Measurements from ENCODE around the gene SLC6A6.

DNA sequence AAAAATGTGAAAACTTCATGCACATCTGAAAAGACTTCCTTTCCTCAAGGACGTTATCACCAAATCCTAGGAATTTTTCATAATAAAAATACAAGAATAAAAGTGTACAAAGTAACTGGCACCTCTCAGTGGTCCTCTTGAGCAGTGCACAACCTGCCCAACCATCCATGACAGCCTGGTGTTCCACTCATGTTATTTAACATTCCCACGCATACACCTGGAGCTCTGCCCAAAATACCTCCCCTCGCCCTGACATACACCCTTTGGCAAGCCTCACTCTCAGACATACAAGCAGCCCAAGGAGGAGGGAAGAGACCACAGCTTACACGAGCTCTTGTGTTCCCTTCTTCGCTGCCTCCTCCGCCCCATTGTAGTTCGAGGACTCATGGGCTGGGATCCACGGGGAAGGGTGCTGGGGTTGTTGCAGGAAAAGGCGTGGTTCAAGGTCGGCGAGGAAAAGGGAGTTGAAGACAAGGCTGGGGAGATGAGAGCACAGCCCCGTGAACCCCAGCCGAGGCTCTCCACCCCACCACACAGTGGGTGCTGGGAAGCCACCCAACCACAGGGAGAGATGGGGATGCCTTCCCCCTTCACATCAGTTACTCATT lies 114.4 kb downstream of the SLC6A6 start:
- TF ChIP-seq, protein P1, sequence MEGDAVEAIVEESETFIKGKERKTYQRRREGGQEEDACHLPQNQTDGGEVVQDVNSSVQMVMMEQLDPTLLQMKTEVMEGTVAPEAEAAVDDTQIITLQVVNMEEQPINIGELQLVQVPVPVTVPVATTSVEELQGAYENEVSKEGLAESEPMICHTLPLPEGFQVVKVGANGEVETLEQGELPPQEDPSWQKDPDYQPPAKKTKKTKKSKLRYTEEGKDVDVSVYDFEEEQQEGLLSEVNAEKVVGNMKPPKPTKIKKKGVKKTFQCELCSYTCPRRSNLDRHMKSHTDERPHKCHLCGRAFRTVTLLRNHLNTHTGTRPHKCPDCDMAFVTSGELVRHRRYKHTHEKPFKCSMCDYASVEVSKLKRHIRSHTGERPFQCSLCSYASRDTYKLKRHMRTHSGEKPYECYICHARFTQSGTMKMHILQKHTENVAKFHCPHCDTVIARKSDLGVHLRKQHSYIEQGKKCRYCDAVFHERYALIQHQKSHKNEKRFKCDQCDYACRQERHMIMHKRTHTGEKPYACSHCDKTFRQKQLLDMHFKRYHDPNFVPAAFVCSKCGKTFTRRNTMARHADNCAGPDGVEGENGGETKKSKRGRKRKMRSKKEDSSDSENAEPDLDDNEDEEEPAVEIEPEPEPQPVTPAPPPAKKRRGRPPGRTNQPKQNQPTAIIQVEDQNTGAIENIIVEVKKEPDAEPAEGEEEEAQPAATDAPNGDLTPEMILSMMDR (conservative IDR thresholded peaks at IDR 0.05 in 1 of 2, IDR thresholded peaks at IDR 0.05 in 1 of 2; ENCODE audit: low read depth in 1 of 2, low read length in 2 of 2): no peak
- no peak for TF ChIP-seq EZH2 (IDR thresholded peaks at IDR 0.05; ENCODE audit: low read length, missing control alignments)
